Left kidney (tissue), 8 donors: ENCODE measurements around the gene SLC22A2. TPM values are rescaled to one million over a fixed set of nuclear protein-coding genes. Genes with fewer than 3 reads are reported as not detected.
"Not testable (repeated sequence)": the region's sequence is repeated elsewhere in the genome, so short reads cannot be mapped to it uniquely, and the experiment has no call there.

Experiments
- DNase-seq: peaks from one replicate; pipeline ENCODE4 v3.0.0-alpha.2; 2013
- long read RNA-seq, 8 donors: transcript quantifications; one replicate each; lab custom pipeline, GENCODE V29; 2026
- polyA plus RNA-seq: library from polyadenylated mRNA; unstranded; fragments of 120-200 nt; gene quantifications from one replicate; pipeline ENCODE4 v1.2.1, GENCODE V29; 2013; ENCODE audit not compliant: insufficient read length

Gene SLC22A2
- polyA plus RNA-seq = 14.3 TPM
- long read RNA-seq, donor 1, transcript SLC22A2-202 (11 exons, 2,597 nt) = major isoform, 5 of 5 reads
- long read RNA-seq, donor 1, partial matches to known transcripts = 0 of 5 reads
- long read RNA-seq, donor 1, other reads (novel, unspliced or antisense) = 0 of 5 reads
- long read RNA-seq, donor 2 = 0 reads
- long read RNA-seq, donor 3, partial matches to known transcripts = 0 of 1 reads
- long read RNA-seq, donor 3, other reads (novel, unspliced or antisense) = 0 of 1 reads
- long read RNA-seq, donor 4 = 0 reads
- long read RNA-seq, donor 5, partial matches to known transcripts = 0 of 4 reads
- long read RNA-seq, donor 5, other reads (novel, unspliced or antisense) = 0 of 4 reads
- long read RNA-seq, donor 6, partial matches to known transcripts = 0 of 1 reads
- long read RNA-seq, donor 6, other reads (novel, unspliced or antisense) = 0 of 1 reads
- long read RNA-seq, donor 7, partial matches to known transcripts = 5 of 5 reads
- long read RNA-seq, donor 7, other reads (novel, unspliced or antisense) = 0 of 5 reads
- long read RNA-seq, donor 8, partial matches to known transcripts = 0 of 3 reads
- long read RNA-seq, donor 8, other reads (novel, unspliced or antisense) = 0 of 3 reads

GRCh38 chr6:160258346-160259142, at the start of gene SLC22A2:
Gene SLC22A2 (minus strand): TSS chr6:160258821. CDS start chr6:160258757, 64 bp downstream.
- no peak for DNase-seq

GRCh38 chr6:160305926-160306713, 47.5 kb upstream of the SLC22A2 start:
- DNase-seq = no peak

GRCh38 chr6:160303806-160304205, 45.2 kb upstream of the SLC22A2 start:
- no peak for DNase-seq

- not testable (repeated sequence) for DNase-seq
Observed at GRCh38 chr6:160302431-160303082, 43.9 kb upstream of the SLC22A2 start.

GRCh38 chr6:160301339-160301738, 42.7 kb upstream of the SLC22A2 start:
- no peak for DNase-seq

GRCh38 chr6:160300076-160300695, 41.6 kb upstream of the SLC22A2 start:
- DNase-seq = no peak

GRCh38 chr6:160299559-160299958, 40.9 kb upstream of the SLC22A2 start:
- DNase-seq = no peak

- DNase-seq = no peak
Observed at GRCh38 chr6:160298121-160298520, 39.5 kb upstream of the SLC22A2 start.

GRCh38 chr6:160297310-160297709, 38.7 kb upstream of the SLC22A2 start:
- DNase-seq = no peak

GRCh38 chr6:160293844-160294243, 35.2 kb upstream of the SLC22A2 start:
- DNase-seq = no peak

GRCh38 chr6:160285541-160286105, 27.0 kb upstream of the SLC22A2 start:
- no peak for DNase-seq

- DNase-seq = no peak
Observed at GRCh38 chr6:160284575-160284974, 26.0 kb upstream of the SLC22A2 start.

- no peak for DNase-seq
Observed at GRCh38 chr6:160282444-160282843, 23.8 kb upstream of the SLC22A2 start.

GRCh38 chr6:160279850-160280249, 21.2 kb upstream of the SLC22A2 start:
- no peak for DNase-seq

GRCh38 chr6:160278786-160279310, 20.2 kb upstream of the SLC22A2 start:
- no peak for DNase-seq

- no peak for DNase-seq
Observed at GRCh38 chr6:160278311-160278710, 19.7 kb upstream of the SLC22A2 start.

GRCh38 chr6:160277546-160277945, 18.9 kb upstream of the SLC22A2 start:
- DNase-seq = no peak

GRCh38 chr6:160277144-160277543, 18.5 kb upstream of the SLC22A2 start:
- DNase-seq = no peak

GRCh38 chr6:160276126-160276525, 17.5 kb upstream of the SLC22A2 start:
- DNase-seq = no peak

GRCh38 chr6:160275511-160276003, 16.9 kb upstream of the SLC22A2 start:
- DNase-seq = no peak
